ENCODE measurements around the gene ZNF418. TPM values are rescaled to one million over a fixed set of nuclear protein-coding genes. Genes with fewer than 3 reads are reported as not detected.

The ZNF418 gene
- total and polyA plus RNA-seq, 2 of the 13 experiments (the other 11 are each of a cell fraction or from before 2014, with no cell fraction given), result 0.07 to 0.27 TPM

DNA sequence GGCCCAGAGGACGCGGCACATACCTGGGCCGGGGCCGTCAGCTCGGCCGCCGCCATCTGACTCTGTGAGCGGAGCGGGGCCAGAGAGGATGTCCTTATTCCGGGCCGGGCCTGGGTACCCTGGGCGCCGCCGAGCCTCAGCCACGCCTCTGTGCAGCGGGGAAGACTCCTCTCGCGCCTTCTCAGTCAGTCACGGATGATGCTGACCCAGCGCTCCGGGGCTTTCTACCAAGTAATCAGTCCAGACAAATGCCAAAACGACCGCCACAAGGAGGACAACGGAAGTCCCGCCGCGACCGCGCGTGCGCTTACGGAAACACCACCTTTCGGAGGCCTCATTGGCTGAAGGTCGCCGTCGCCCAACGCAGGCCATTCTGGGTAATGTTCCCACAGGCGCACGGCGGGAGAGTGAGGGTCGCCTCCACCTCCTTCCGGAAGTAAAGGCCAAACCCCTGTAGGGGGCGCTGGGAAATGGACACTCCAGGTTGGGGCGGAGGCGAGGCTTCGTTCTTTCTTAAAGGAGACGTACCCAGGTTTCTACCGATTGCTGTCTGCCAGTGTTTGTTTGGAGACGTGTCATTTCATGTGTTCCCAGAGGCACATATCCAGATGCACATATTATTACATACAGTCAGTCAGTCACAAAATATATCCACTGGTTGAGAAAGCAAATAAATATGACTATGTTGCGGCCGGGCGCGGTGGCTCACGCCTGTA is 12.4 kb upstream of the ZNF418 start, which contains the start of gene ZNF256 (continued):
- 0 out of 2 replicates have a peak, but pooled peaks have one; percentile 42 for TF ChIP-seq MIXL1 (CRISPR knock-in tag; IDR thresholded peaks at IDR 0.05)
- peak; percentile 64; the same call in 1 of the 2 replicates for TF ChIP-seq KAT7 (CRISPR knock-in tag; IDR thresholded peaks at IDR 0.05; ENCODE audit: borderline replicate concordance)
- TF ChIP-seq, protein P1, sequence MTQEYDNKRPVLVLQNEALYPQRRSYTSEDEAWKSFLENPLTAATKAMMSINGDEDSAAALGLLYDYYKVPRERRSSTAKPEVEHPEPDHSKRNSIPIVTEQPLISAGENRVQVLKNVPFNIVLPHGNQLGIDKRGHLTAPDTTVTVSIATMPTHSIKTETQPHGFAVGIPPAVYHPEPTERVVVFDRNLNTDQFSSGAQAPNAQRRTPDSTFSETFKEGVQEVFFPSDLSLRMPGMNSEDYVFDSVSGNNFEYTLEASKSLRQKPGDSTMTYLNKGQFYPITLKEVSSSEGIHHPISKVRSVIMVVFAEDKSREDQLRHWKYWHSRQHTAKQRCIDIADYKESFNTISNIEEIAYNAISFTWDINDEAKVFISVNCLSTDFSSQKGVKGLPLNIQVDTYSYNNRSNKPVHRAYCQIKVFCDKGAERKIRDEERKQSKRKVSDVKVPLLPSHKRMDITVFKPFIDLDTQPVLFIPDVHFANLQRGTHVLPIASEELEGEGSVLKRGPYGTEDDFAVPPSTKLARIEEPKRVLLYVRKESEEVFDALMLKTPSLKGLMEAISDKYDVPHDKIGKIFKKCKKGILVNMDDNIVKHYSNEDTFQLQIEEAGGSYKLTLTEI (CRISPR knock-in tag; conservative IDR thresholded peaks at IDR 0.05), result no peak
- TF ChIP-seq GTF2F1 (IDR thresholded peaks at IDR 0.05; ENCODE audit: low read length), result no peak
- TF ChIP-seq FOXM1 (CRISPR knock-in tag; IDR thresholded peaks at IDR 0.05), result no peak
- TF ChIP-seq ZNF749 (CRISPR knock-in tag; IDR thresholded peaks at IDR 0.05; ENCODE audit: borderline replicate concordance), result no peak; the same call in 1 of the 2 replicates
- TF ChIP-seq, protein P2, sequence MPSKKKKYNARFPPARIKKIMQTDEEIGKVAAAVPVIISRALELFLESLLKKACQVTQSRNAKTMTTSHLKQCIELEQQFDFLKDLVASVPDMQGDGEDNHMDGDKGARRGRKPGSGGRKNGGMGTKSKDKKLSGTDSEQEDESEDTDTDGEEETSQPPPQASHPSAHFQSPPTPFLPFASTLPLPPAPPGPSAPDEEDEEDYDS (CRISPR knock-in tag; IDR thresholded peaks at IDR 0.05), result peak; percentile 55; the same call in 1 of the 2 replicates
- TF ChIP-seq NFYC (CRISPR knock-in tag; IDR thresholded peaks at IDR 0.05), result peak; percentile 91
- no peak for TF ChIP-seq ZNF3 (CRISPR knock-in tag; IDR thresholded peaks at IDR 0.05)
- TF ChIP-seq TAF1 (CRISPR knock-in tag; IDR thresholded peaks at IDR 0.05), result peak; percentile 46
- no peak for TF ChIP-seq FLYWCH1 (CRISPR knock-in tag; IDR thresholded peaks at IDR 0.05)
- no peak for TF ChIP-seq ATAD3A (CRISPR knock-in tag; IDR thresholded peaks at IDR 0.05)
- peak; percentile 43; the same call in 1 of the 2 replicates for TF ChIP-seq FOXK1 (CRISPR knock-in tag; IDR thresholded peaks at IDR 0.05; ENCODE audit: borderline replicate concordance, low read depth)
- TF ChIP-seq, protein P3, sequence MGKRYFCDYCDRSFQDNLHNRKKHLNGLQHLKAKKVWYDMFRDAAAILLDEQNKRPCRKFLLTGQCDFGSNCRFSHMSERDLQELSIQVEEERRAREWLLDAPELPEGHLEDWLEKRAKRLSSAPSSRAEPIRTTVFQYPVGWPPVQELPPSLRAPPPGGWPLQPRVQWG (CRISPR knock-in tag; IDR thresholded peaks at IDR 0.05; ENCODE audit: borderline replicate concordance, low read depth), result no peak
- TF ChIP-seq ZFP36L1 (CRISPR knock-in tag; IDR thresholded peaks at IDR 0.05), result no peak
- TF ChIP-seq, protein P4, sequence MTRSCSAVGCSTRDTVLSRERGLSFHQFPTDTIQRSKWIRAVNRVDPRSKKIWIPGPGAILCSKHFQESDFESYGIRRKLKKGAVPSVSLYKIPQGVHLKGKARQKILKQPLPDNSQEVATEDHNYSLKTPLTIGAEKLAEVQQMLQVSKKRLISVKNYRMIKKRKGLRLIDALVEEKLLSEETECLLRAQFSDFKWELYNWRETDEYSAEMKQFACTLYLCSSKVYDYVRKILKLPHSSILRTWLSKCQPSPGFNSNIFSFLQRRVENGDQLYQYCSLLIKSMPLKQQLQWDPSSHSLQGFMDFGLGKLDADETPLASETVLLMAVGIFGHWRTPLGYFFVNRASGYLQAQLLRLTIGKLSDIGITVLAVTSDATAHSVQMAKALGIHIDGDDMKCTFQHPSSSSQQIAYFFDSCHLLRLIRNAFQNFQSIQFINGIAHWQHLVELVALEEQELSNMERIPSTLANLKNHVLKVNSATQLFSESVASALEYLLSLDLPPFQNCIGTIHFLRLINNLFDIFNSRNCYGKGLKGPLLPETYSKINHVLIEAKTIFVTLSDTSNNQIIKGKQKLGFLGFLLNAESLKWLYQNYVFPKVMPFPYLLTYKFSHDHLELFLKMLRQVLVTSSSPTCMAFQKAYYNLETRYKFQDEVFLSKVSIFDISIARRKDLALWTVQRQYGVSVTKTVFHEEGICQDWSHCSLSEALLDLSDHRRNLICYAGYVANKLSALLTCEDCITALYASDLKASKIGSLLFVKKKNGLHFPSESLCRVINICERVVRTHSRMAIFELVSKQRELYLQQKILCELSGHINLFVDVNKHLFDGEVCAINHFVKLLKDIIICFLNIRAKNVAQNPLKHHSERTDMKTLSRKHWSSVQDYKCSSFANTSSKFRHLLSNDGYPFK (CRISPR knock-in tag; IDR thresholded peaks at IDR 0.05; ENCODE audit: borderline replicate concordance), result peak; percentile 81; the same call in 1 of the 2 replicates
- TF ChIP-seq ONECUT2 (CRISPR knock-in tag; IDR thresholded peaks at IDR 0.05), result no peak
- TF ChIP-seq AKAP8 (CRISPR knock-in tag; IDR thresholded peaks at IDR 0.05), result no peak
- TF ChIP-seq RBM22 (optimal IDR thresholded peaks at IDR 0.05; ENCODE audit: low read length), result no peak
- TF ChIP-seq KLF11 (CRISPR knock-in tag; IDR thresholded peaks at IDR 0.05), result no peak
- TF ChIP-seq, protein P5, sequence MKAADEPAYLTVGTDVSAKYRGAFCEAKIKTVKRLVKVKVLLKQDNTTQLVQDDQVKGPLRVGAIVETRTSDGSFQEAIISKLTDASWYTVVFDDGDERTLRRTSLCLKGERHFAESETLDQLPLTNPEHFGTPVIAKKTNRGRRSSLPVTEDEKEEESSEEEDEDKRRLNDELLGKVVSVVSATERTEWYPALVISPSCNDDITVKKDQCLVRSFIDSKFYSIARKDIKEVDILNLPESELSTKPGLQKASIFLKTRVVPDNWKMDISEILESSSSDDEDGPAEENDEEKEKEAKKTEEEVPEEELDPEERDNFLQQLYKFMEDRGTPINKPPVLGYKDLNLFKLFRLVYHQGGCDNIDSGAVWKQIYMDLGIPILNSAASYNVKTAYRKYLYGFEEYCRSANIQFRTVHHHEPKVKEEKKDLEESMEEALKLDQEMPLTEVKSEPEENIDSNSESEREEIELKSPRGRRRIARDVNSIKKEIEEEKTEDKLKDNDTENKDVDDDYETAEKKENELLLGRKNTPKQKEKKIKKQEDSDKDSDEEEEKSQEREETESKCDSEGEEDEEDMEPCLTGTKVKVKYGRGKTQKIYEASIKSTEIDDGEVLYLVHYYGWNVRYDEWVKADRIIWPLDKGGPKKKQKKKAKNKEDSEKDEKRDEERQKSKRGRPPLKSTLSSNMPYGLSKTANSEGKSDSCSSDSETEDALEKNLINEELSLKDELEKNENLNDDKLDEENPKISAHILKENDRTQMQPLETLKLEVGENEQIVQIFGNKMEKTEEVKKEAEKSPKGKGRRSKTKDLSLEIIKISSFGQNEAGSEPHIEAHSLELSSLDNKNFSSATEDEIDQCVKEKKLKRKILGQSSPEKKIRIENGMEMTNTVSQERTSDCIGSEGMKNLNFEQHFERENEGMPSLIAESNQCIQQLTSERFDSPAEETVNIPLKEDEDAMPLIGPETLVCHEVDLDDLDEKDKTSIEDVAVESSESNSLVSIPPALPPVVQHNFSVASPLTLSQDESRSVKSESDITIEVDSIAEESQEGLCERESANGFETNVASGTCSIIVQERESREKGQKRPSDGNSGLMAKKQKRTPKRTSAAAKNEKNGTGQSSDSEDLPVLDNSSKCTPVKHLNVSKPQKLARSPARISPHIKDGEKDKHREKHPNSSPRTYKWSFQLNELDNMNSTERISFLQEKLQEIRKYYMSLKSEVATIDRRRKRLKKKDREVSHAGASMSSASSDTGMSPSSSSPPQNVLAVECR (CRISPR knock-in tag; IDR thresholded peaks at IDR 0.05; ENCODE audit: borderline replicate concordance), result peak; percentile 97
- TF ChIP-seq ZFP36L2 (CRISPR knock-in tag; IDR thresholded peaks at IDR 0.05), result no peak

Measured in HepG2 (cell line).